Adipocyte (in vitro differentiated cells): ENCODE measurements around the gene PSME1.

Source experiments
- DNase-seq: peaks from one replicate; pipeline ENCODE4 v3.0.0-alpha.2; 2015; ENCODE audit warnings: low read depth
- H3K27me3 ChIP-seq: replicated peaks from 2 replicates; pipeline ENCODE4 v1.7.0; 2013; ENCODE audit warnings: mild to moderate bottlenecking, low read length, moderate library complexity; ENCODE audit not compliant: control insufficient read depth, insufficient read depth
- H3K36me3 ChIP-seq: 2 replicates; pipeline ENCODE4 v1.7.0; 2013; ENCODE audit warnings: low read length, mild to moderate bottlenecking, moderate library complexity; ENCODE audit not compliant: control insufficient read depth, insufficient read depth, severe bottlenecking
- H3K4me1 ChIP-seq: 2 replicates; pipeline ENCODE4 v1.7.0; 2013; ENCODE audit warnings: mild to moderate bottlenecking, low read length, moderate library complexity; ENCODE audit not compliant: control insufficient read depth, insufficient read depth
- H3K4me3 ChIP-seq: 2 replicates; pipeline ENCODE4 v1.7.0; 2013; ENCODE audit warnings: mild to moderate bottlenecking, low read length, moderate library complexity
- H3K9ac ChIP-seq: 2 replicates; pipeline ENCODE4 v1.7.0; 2013; ENCODE audit warnings: mild to moderate bottlenecking, low read length, moderate library complexity
- H3K9me3 ChIP-seq: 2 replicates; pipeline ENCODE4 v1.7.0; 2013; ENCODE audit warnings: mild to moderate bottlenecking, low read length, moderate library complexity; ENCODE audit not compliant: control insufficient read depth

The PSME1 gene

GRCh38 chr14:24151404-24152080 lies 15.5 kb downstream of the PSME1 start:
- H3K4me1 ChIP-seq, result peaks cover 10% of the 10 kb centered on the region
- H3K4me3 ChIP-seq, result no peak overlapping the region
- H3K36me3 ChIP-seq, result peaks cover 60% of the 10 kb centered on the region

GRCh38 chr14:24155100-24155499 lies 19.1 kb downstream of the PSME1 start:
- Histone ChIP-seq H3K9ac (no peak overlapping the region), H3K4me1 (no peaks in the 10 kb centered on the region), H3K4me3 (no peak overlapping the region), H3K27me3 (no peaks in the 10 kb centered on the region), H3K9me3 (no peaks in the 10 kb centered on the region), H3K36me3 (peaks cover 77% of the 10 kb centered on the region)
- no peak for DNase-seq

More at GRCh38 chr14:24151404-24152080, 15.5 kb downstream of the PSME1 start:
- no peak overlapping the region for H3K9ac ChIP-seq
- DNase-seq, result no peak
- H3K27me3 ChIP-seq, result no peaks in the 10 kb centered on the region
- H3K9me3 ChIP-seq, result no peaks in the 10 kb centered on the region

DNA sequence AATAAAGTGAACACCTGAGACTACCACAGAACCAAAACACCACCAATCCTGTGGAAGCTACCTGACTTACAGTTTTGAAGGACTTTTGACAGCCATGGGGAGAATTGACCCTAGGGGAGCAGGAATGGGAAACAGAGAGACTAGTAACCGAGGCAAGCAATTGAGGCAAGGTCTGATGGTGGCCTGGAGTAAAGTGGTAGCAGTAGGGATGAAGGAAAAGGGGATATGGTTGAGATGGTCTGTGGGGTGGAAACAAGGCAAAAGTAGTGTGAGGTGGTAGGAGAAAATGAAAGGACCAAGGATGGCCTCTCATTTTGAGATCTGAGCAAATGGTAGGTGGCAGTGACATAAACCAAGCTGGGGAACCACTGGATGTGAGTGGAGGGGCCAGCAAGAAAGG lies 20.8 kb downstream of the PSME1 start:
- H3K9me3 ChIP-seq, result no peaks in the 10 kb centered on the region
- H3K27me3 ChIP-seq, result no peaks in the 10 kb centered on the region
- H3K36me3 ChIP-seq, result peaks cover 67% of the 10 kb centered on the region
- H3K9ac ChIP-seq, result no peak overlapping the region
- no peak overlapping the region for H3K4me3 ChIP-seq
- peaks cover 7% of the 10 kb centered on the region for H3K4me1 ChIP-seq
- DNase-seq, result no peak

DNA sequence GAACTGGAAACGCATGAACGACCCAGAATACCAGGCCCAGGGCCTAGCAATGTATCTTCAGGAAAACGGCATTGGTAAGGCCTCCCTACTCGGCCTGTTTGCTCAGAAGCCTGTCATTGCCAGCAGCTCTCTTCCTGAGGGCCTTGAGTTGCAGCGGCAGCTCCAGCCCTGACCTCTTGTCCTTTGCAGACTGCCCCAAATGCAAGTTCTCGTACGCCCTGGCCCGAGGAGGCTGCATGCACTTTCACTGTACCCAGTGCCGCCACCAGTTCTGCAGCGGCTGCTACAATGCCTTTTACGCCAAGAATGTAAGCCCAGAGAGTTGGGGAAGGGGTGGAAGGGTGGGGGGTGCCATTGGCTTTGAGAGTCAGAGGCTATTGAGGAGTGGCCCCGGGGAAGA lies 21.3 kb downstream of the PSME1 start:
- no peaks in the 10 kb centered on the region for H3K9me3 ChIP-seq
- peaks cover 62% of the 10 kb centered on the region for H3K36me3 ChIP-seq

GRCh38 chr14:24159777-24160498 lies 23.9 kb downstream of the PSME1 start:
- no peaks in the 10 kb centered on the region for H3K27me3 ChIP-seq
- H3K36me3 ChIP-seq, result peaks cover 71% of the 10 kb centered on the region
- peaks cover 13% of the 10 kb centered on the region for H3K4me1 ChIP-seq
- H3K9me3 ChIP-seq, result no peaks in the 10 kb centered on the region
- H3K9ac ChIP-seq, result no peak overlapping the region
- no peak for DNase-seq
- no peak overlapping the region for H3K4me3 ChIP-seq

More for the DNA sequence above, 21.3 kb downstream of the PSME1 start:
- Histone ChIP-seq H3K4me1 (peaks cover 12% of the 10 kb centered on the region), H3K27me3 (no peaks in the 10 kb centered on the region), H3K9ac (no peak overlapping the region), H3K4me3 (no peak overlapping the region)
- DNase-seq, result no peak

- Histone ChIP-seq H3K4me1 (peaks cover 13% of the 10 kb centered on the region), H3K9me3 (no peaks in the 10 kb centered on the region), H3K4me3 (no peak overlapping the region), H3K27me3 (no peaks in the 10 kb centered on the region), H3K9ac (no peak overlapping the region), H3K36me3 (peaks cover 71% of the 10 kb centered on the region)
- DNase-seq, result no peak
Observed at GRCh38 chr14:24160499-24160849, 24.5 kb downstream of the PSME1 start.

DNA sequence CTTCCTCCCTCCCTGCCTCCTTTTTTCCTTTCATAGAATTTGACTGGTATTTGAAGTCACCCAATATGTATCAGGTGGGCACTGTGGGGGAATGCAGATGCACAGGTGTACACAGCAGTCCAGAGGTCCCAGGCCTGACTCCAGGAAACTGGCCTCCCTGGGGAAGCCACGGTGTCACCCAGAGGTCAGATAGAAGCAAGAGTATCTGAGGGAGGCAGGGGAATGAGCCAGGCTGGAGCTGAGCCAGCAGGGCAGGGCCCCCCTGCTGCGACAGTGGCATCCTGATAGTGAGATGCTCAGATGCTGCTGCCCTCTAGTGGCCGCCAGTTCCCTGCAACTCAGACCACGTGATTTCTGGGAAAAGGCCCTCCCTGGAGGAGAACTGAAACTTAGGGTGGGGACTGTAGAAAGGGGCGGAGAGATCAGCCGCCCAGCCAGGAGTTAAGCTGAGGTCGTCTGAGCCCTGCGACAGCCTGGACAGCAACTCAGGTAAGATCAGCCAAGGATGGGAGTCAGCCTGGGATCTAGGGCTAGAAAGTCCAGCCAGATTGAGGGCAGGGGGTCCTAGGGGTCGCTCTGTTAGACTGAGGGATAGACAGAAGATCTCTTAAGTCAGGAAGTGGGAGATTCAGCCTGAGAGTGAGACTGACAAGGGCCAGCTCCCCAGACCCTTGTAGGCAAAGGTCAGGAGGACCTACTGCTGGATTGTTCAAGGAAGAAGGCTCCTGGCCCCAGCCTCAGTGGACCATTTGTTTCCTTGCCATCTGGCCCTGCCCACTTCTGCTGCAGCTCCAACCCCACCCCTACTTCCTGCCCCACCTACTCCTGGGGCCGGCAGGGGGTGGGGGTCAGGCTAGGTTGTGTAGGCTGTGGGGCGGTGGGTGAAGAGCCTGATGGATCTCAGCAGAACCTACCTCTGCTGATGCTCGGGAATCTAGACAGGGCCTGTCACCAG lies 25.1 kb downstream of the PSME1 start, which contains the start of gene IRF9:
TSS of gene IRF9 (plus strand) at position 416 of the 955 bp plus-strand sequence. CDS start 880 bp downstream, outside the sequence.
- Histone ChIP-seq H3K9me3 (no peaks in the 10 kb centered on the region), H3K4me3 (peak within 1 kb of the TSS; percentile 92), H3K9ac (peak within 1 kb of the TSS; percentile 96), H3K36me3 (peaks cover 71% of the 10 kb centered on the region), H3K4me1 (peaks cover 13% of the 10 kb centered on the region), H3K27me3 (no peaks in the 10 kb centered on the region)
- DNase-seq, result peak; percentile 97

GRCh38 chr14:24162093-24162492 lies 26.1 kb downstream of the PSME1 start:
- H3K4me3 ChIP-seq, result peak overlapping the region; percentile 92
- peak overlapping the region; percentile 96 for H3K9ac ChIP-seq
- peaks cover 71% of the 10 kb centered on the region for H3K36me3 ChIP-seq
- no peaks in the 10 kb centered on the region for H3K9me3 ChIP-seq
- DNase-seq, result no peak
- H3K27me3 ChIP-seq, result no peaks in the 10 kb centered on the region
- peaks cover 13% of the 10 kb centered on the region for H3K4me1 ChIP-seq

DNA sequence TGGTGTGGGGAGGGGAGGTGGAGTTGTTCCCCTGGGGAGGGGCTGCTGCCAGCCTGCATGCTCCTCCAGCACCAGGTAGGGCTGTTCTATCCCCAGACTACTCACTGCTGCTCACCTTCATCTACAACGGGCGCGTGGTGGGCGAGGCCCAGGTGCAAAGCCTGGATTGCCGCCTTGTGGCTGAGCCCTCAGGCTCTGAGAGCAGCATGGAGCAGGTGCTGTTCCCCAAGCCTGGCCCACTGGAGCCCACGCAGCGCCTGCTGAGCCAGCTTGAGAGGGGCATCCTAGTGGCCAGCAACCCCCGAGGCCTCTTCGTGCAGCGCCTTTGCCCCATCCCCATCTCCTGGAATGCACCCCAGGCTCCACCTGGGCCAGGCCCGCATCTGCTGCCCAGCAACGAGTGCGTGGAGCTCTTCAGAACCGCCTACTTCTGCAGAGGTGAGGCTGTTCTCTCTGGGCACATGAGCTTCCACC lies 28.6 kb downstream of the PSME1 start:
- peaks cover 60% of the 10 kb centered on the region for H3K36me3 ChIP-seq
- no peak overlapping the region for H3K4me3 ChIP-seq
- H3K9me3 ChIP-seq, result no peaks in the 10 kb centered on the region
- H3K4me1 ChIP-seq, result peaks cover 13% of the 10 kb centered on the region
- H3K9ac ChIP-seq, result no peak overlapping the region
- DNase-seq, result no peak
- H3K27me3 ChIP-seq, result no peaks in the 10 kb centered on the region

GRCh38 chr14:24165785-24166184 lies 29.8 kb downstream of the PSME1 start:
- Histone ChIP-seq H3K4me3 (no peak overlapping the region), H3K9me3 (no peaks in the 10 kb centered on the region), H3K27me3 (no peaks in the 10 kb centered on the region), H3K4me1 (peaks cover 13% of the 10 kb centered on the region), H3K36me3 (peaks cover 48% of the 10 kb centered on the region), H3K9ac (no peak overlapping the region)
- no peak for DNase-seq
